Kidney (tissue), 14 donors: ENCODE results near the gene L3MBTL4. TPM values are rescaled to one million over a fixed set of nuclear protein-coding genes. Genes with fewer than 3 reads are reported as not detected.

Experiments
- DNase-seq, 5 donors: peaks; one replicate each; pipeline ENCODE4 v3.0.0-alpha.2; 2013 to 2020
- FAIRE-seq: peaks from 2 replicates; lab custom pipeline; 2012; peaks lifted over from hg19 to GRCh38; lab: Jason Lieb, UNC
- H3K27ac ChIP-seq, 2 donors: one replicate each; pipeline ENCODE4 v1.7.0; 2013; ENCODE audit warnings: low read depth in 2 of 2, low read length in 2 of 2, inconsistent platforms in 1 of 2
- H3K27me3 ChIP-seq: one replicate; pipeline ENCODE4 v1.7.1; 2013; ENCODE audit warnings: low read length, inconsistent platforms; ENCODE audit not compliant: control insufficient read depth, insufficient read depth
- H3K36me3 ChIP-seq, 3 donors: one replicate each; pipeline versions ENCODE4 v1.7.0 to v1.7.1; 2013; ENCODE audit warnings: low read length in 3 of 3, control low read depth in 1 of 3, inconsistent platforms in 1 of 3; ENCODE audit not compliant: insufficient read depth in 3 of 3, control insufficient read depth in 2 of 3
- H3K4me1 ChIP-seq, 3 donors: one replicate each; pipeline versions ENCODE4 v1.7.0 to v1.7.1; 2013; ENCODE audit warnings: low read length in 3 of 3, inconsistent platforms in 1 of 3, low read depth in 1 of 3; ENCODE audit not compliant: control insufficient read depth in 2 of 3, insufficient read depth in 2 of 3
- H3K4me3 ChIP-seq, 3 donors: one replicate each; pipeline versions ENCODE4 v1.7.0 to v1.8.1; 2013; ENCODE audit warnings: low read length in 3 of 3, control low read depth in 1 of 3, inconsistent platforms in 1 of 3
- H3K9ac ChIP-seq, 3 donors: one replicate each; pipeline versions ENCODE4 v1.7.0 to v1.7.1; 2013; ENCODE audit warnings: low read length in 3 of 3, control low read depth in 1 of 3, inconsistent platforms in 1 of 3
- H3K9me3 ChIP-seq, 3 donors: one replicate each; pipeline versions ENCODE4 v1.7.0 to v1.7.1; 2013; ENCODE audit warnings: low read length in 3 of 3, control low read depth in 1 of 3, inconsistent platforms in 1 of 3; ENCODE audit not compliant: control insufficient read depth in 2 of 3, insufficient read depth in 1 of 3
- intact Hi-C: fragments of 100-400 bp; cut with DNase I; formaldehyde crosslinking; loops from one replicate; pipeline ENCODE4 v1.11.1; 2022
- polyA plus RNA-seq: library from polyadenylated mRNA; stranded (reverse); fragments of 350-450 nt; fragmentation: Illumina TruSeq; extraction: RNeasy Lipid Tissue Mini Kit (QIAGEN cat#74804); gene quantifications from one replicate; pipeline ENCODE4 v1.2.3, GENCODE V29; 2014; ENCODE audit warnings: low read depth, low replicate concordance; ENCODE audit not compliant: insufficient read depth
- total RNA-seq: library from RNA; stranded (reverse); fragmentation: NEBNext Ultra II Directional; extraction: Animal tissue kit (Norgen Biotek cat#: 25700); gene quantifications from one replicate; pipeline ENCODE4 v1.2.1, GENCODE V29; 2021
- TF ChIP-seq, protein P1 (sequence below): IDR thresholded peaks from 3 replicates; pipeline ENCODE4 v1.5.1; 2012; ENCODE audit warnings: mild to moderate bottlenecking, moderate library complexity, borderline replicate concordance; ENCODE audit not compliant: insufficient read depth; ENCODE audit errors: extremely low read depth
- donor health status: control.
- donor health status: control.
- donor health status: control.
- donor health status: control.
- donor health status: control.
- donor health status: DM: yes; HTN: yes; CAD: no.
- donor health status: Normal renal cell carcinoma (clear cell type).

L3MBTL4 gene
- total and polyA plus RNA-seq, 2 donors from 2014 or later = 3.9 to 15.2 TPM

- H3K4me1 ChIP-seq = no peaks in the 10 kb centered on the region
- no peak overlapping the region for H3K4me3 ChIP-seq
- H3K27ac ChIP-seq = no peak overlapping the region
- FAIRE-seq (no peak), DNase-seq (no peak)
- H3K36me3 ChIP-seq = no peaks in the 10 kb centered on the region
- no peaks in the 10 kb centered on the region for H3K9me3 ChIP-seq
- intact Hi-C loops = no loop called here
- TF ChIP-seq, protein P1, sequence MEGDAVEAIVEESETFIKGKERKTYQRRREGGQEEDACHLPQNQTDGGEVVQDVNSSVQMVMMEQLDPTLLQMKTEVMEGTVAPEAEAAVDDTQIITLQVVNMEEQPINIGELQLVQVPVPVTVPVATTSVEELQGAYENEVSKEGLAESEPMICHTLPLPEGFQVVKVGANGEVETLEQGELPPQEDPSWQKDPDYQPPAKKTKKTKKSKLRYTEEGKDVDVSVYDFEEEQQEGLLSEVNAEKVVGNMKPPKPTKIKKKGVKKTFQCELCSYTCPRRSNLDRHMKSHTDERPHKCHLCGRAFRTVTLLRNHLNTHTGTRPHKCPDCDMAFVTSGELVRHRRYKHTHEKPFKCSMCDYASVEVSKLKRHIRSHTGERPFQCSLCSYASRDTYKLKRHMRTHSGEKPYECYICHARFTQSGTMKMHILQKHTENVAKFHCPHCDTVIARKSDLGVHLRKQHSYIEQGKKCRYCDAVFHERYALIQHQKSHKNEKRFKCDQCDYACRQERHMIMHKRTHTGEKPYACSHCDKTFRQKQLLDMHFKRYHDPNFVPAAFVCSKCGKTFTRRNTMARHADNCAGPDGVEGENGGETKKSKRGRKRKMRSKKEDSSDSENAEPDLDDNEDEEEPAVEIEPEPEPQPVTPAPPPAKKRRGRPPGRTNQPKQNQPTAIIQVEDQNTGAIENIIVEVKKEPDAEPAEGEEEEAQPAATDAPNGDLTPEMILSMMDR = no peak
- H3K27me3 ChIP-seq = no peaks in the 10 kb centered on the region
- H3K9ac ChIP-seq = no peak overlapping the region
Measured at GRCh38 chr18:6115710-6116109, 299.0 kb downstream of the L3MBTL4 start.

DNA sequence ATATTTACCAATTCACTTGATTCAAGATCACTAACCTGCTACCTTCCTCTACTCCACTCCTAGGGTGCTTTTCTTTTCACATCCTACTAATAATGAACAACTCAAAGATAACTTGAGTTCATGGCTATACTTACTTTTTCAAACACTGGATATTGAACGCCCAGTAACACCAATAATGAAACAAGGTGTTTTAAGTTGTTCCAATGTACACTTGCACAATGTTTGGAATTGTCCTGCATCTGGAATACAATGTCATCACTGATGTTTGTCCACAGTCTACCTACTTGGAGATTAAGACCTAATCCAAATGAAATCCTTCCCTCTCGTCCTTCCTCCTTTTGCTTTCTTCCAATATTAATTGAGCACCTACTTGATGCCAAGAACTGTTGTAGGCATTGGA, 301.1 kb downstream of the L3MBTL4 start:
- intact Hi-C loops = no loop called here
- TF ChIP-seq, protein P1 = no peak
- no peak for FAIRE-seq
- no peaks in the 10 kb centered on the region for H3K9me3 ChIP-seq
- no peak overlapping the region for H3K9ac ChIP-seq
- no peaks in the 10 kb centered on the region for H3K27me3 ChIP-seq
- peaks cover 0 to 3% (median 0%) of the 10 kb centered on the region in 3 donors for H3K36me3 ChIP-seq
- no peak overlapping the region for H3K27ac ChIP-seq
- no peaks in the 10 kb centered on the region for H3K4me1 ChIP-seq
- H3K4me3 ChIP-seq = no peak overlapping the region
- DNase-seq = no peak

GRCh38 chr18:6111726-6112125, 303.0 kb downstream of the L3MBTL4 start:
- FAIRE-seq (no peak), DNase-seq (no peak)
- no peaks in the 10 kb centered on the region for H3K27me3 ChIP-seq
- H3K9me3 ChIP-seq = no peaks in the 10 kb centered on the region
- intact Hi-C loops = no loop called here
- H3K4me1 ChIP-seq = no peaks in the 10 kb centered on the region
- H3K27ac ChIP-seq = no peak overlapping the region
- no peak overlapping the region for H3K4me3 ChIP-seq
- no peak overlapping the region for H3K9ac ChIP-seq
- peaks cover 0 to 3% (median 0%) of the 10 kb centered on the region in 3 donors for H3K36me3 ChIP-seq
- TF ChIP-seq, protein P1 = no peak

- peaks cover 0 to 3% (median 0%) of the 10 kb centered on the region in 3 donors for H3K36me3 ChIP-seq
- intact Hi-C loops = no loop called here
- no peaks in the 10 kb centered on the region for H3K27me3 ChIP-seq
- no peaks in the 10 kb centered on the region for H3K9me3 ChIP-seq
- DNase-seq = no peak
- H3K4me3 ChIP-seq = no peak overlapping the region
- H3K9ac ChIP-seq = no peak overlapping the region
- no peak overlapping the region for H3K27ac ChIP-seq
- no peak for FAIRE-seq
- TF ChIP-seq, protein P1 = no peak
- no peaks in the 10 kb centered on the region for H3K4me1 ChIP-seq
Measured at GRCh38 chr18:6109743-6110142, 305.0 kb downstream of the L3MBTL4 start.
